ENCODE measurements around the gene ZNF253. TPM values are rescaled to one million over a fixed set of nuclear protein-coding genes. Genes with fewer than 3 reads are reported as not detected.

The ZNF253 gene
- total and polyA plus RNA-seq, 4 donors: 1.7 to 3.7 (median 2.8) TPM

DNA sequence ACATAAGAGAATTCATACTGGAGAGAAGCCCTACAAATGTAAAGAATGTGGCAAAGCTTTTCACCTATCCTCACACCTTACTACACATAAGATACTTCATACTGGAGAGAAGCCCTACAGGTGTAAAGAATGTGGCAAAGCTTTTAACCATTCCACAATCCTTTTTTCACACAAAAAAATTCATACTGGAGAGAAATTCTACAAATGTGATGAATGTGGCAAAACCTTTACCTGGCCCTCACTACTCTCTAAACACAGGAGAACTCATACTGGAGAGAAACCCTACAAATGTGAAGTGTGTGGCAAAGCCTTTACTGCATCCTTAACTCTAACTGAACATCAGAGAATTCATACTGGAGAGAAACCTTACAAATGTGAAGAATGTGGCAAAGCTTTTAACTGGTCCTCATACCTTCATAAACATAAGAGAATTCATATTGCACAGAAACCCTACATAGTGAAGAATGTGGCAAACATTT is 30.1 kb upstream of the ZNF253 start:
- no peak for TF ChIP-seq EGR1 (IDR thresholded peaks at IDR 0.05; ENCODE audit: low read depth in 2 of 2)
- TF ChIP-seq YY1 (IDR thresholded peaks at IDR 0.05): no peak
- TF ChIP-seq GABPA (IDR thresholded peaks at IDR 0.05 in 1 of 2, conservative IDR thresholded peaks at IDR 0.05 in 1 of 2): no peak
- no peak for TF ChIP-seq RAD21 (IDR thresholded peaks at IDR 0.05)
- TF ChIP-seq, protein P1, sequence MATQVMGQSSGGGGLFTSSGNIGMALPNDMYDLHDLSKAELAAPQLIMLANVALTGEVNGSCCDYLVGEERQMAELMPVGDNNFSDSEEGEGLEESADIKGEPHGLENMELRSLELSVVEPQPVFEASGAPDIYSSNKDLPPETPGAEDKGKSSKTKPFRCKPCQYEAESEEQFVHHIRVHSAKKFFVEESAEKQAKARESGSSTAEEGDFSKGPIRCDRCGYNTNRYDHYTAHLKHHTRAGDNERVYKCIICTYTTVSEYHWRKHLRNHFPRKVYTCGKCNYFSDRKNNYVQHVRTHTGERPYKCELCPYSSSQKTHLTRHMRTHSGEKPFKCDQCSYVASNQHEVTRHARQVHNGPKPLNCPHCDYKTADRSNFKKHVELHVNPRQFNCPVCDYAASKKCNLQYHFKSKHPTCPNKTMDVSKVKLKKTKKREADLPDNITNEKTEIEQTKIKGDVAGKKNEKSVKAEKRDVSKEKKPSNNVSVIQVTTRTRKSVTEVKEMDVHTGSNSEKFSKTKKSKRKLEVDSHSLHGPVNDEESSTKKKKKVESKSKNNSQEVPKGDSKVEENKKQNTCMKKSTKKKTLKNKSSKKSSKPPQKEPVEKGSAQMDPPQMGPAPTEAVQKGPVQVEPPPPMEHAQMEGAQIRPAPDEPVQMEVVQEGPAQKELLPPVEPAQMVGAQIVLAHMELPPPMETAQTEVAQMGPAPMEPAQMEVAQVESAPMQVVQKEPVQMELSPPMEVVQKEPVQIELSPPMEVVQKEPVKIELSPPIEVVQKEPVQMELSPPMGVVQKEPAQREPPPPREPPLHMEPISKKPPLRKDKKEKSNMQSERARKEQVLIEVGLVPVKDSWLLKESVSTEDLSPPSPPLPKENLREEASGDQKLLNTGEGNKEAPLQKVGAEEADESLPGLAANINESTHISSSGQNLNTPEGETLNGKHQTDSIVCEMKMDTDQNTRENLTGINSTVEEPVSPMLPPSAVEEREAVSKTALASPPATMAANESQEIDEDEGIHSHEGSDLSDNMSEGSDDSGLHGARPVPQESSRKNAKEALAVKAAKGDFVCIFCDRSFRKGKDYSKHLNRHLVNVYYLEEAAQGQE (IDR thresholded peaks at IDR 0.05): no peak
- no peak for TF ChIP-seq FOXA1 (IDR thresholded peaks at IDR 0.05)
- no peak for TF ChIP-seq NR2F2 (IDR thresholded peaks at IDR 0.05)

DNA sequence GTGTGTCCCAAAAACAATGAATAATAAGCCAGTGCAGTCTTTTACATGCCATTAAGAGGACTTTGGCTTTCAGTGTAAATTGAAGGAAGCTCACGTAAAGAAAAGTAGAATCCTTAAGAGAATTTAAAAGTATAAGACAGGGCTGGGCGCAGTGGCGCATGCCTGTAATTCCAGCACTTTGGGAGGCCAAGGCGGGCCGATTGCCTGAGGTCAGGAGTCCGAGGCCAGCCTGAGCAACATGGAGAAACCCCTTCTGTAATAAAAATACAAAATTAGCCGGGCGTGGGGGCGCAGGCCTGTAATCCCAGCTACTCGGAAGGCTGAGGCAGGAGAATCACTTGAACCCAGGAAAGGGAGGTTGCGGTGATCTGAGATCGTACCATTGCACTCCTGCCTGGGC is 17.9 kb upstream of the ZNF253 start:
- H3K4me1 ChIP-seq (ENCODE audit: control insufficient read depth in 4 of 4, insufficient read depth in 4 of 4, low read length in 3 of 4): no peaks in the 10 kb centered on the region
- no peak overlapping the region for H3K27ac ChIP-seq (ENCODE audit: low read depth in 1 of 2, low read length in 2 of 2)
- H3K9me3 ChIP-seq (ENCODE audit: control insufficient read depth in 4 of 4, low read length in 3 of 4): peaks cover 6 to 32% (median 18%) of the 10 kb centered on the region in 4 donors
- H3K9ac ChIP-seq (ENCODE audit: low read depth in 1 of 2, low read length in 2 of 2): no peak overlapping the region
- no peak for DNase-seq (ENCODE audit: low spot score)
- H3K36me3 ChIP-seq (ENCODE audit: control insufficient read depth in 4 of 4, insufficient read depth in 3 of 4, low read depth in 1 of 4, low read length in 3 of 4): no peaks in the 10 kb centered on the region
- no peak for TF ChIP-seq GABPA (IDR thresholded peaks at IDR 0.05 in 1 of 2, conservative IDR thresholded peaks at IDR 0.05 in 1 of 2)
- no peak for TF ChIP-seq JUND (IDR thresholded peaks at IDR 0.05)
- no peak for TF ChIP-seq RXRA (IDR thresholded peaks at IDR 0.05)
- no peak for TF ChIP-seq EGR1 (IDR thresholded peaks at IDR 0.05; ENCODE audit: low read depth in 2 of 2)
- no peak for TF ChIP-seq FOXA2 (IDR thresholded peaks at IDR 0.05)
- no peak for TF ChIP-seq RAD21 (IDR thresholded peaks at IDR 0.05)
- no peak for TF ChIP-seq HNF4A (conservative IDR thresholded peaks at IDR 0.05)
- TF ChIP-seq TAF1 (conservative IDR thresholded peaks at IDR 0.05): no peak
- TF ChIP-seq, protein P1 (IDR thresholded peaks at IDR 0.05): no peak
- no peak for TF ChIP-seq YY1 (IDR thresholded peaks at IDR 0.05)
- no peak for TF ChIP-seq NR2F2 (IDR thresholded peaks at IDR 0.05)
- TF ChIP-seq, protein P2, sequence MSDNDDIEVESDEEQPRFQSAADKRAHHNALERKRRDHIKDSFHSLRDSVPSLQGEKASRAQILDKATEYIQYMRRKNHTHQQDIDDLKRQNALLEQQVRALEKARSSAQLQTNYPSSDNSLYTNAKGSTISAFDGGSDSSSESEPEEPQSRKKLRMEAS (IDR thresholded peaks at IDR 0.05): no peak
- no peak for TF ChIP-seq FOXA1 (IDR thresholded peaks at IDR 0.05)
- TF ChIP-seq, protein P3, sequence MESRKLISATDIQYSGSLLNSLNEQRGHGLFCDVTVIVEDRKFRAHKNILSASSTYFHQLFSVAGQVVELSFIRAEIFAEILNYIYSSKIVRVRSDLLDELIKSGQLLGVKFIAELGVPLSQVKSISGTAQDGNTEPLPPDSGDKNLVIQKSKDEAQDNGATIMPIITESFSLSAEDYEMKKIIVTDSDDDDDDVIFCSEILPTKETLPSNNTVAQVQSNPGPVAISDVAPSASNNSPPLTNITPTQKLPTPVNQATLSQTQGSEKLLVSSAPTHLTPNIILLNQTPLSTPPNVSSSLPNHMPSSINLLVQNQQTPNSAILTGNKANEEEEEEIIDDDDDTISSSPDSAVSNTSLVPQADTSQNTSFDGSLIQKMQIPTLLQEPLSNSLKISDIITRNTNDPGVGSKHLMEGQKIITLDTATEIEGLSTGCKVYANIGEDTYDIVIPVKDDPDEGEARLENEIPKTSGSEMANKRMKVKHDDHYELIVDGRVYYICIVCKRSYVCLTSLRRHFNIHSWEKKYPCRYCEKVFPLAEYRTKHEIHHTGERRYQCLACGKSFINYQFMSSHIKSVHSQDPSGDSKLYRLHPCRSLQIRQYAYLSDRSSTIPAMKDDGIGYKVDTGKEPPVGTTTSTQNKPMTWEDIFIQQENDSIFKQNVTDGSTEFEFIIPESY (IDR thresholded peaks at IDR 0.05): no peak
- TF ChIP-seq HNF4G (IDR thresholded peaks at IDR 0.05): no peak
- no peak for TF ChIP-seq SP1 (IDR thresholded peaks at IDR 0.05)
- TF ChIP-seq, protein P4, sequence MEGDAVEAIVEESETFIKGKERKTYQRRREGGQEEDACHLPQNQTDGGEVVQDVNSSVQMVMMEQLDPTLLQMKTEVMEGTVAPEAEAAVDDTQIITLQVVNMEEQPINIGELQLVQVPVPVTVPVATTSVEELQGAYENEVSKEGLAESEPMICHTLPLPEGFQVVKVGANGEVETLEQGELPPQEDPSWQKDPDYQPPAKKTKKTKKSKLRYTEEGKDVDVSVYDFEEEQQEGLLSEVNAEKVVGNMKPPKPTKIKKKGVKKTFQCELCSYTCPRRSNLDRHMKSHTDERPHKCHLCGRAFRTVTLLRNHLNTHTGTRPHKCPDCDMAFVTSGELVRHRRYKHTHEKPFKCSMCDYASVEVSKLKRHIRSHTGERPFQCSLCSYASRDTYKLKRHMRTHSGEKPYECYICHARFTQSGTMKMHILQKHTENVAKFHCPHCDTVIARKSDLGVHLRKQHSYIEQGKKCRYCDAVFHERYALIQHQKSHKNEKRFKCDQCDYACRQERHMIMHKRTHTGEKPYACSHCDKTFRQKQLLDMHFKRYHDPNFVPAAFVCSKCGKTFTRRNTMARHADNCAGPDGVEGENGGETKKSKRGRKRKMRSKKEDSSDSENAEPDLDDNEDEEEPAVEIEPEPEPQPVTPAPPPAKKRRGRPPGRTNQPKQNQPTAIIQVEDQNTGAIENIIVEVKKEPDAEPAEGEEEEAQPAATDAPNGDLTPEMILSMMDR (IDR thresholded peaks at IDR 0.05; ENCODE audit: low read depth, low read length, missing input control): no peak
- TF ChIP-seq, protein P5, sequence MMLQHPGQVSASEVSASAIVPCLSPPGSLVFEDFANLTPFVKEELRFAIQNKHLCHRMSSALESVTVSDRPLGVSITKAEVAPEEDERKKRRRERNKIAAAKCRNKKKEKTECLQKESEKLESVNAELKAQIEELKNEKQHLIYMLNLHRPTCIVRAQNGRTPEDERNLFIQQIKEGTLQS (IDR thresholded peaks at IDR 0.05): no peak
- no peaks in the 10 kb centered on the region for H3K27me3 ChIP-seq (ENCODE audit: control insufficient read depth in 4 of 4, insufficient read depth in 4 of 4, low read length in 3 of 4)
- H3K4me3 ChIP-seq (ENCODE audit: low read depth in 1 of 3, low read length in 3 of 3): no peak overlapping the region
- WGBS: 94% methylated on average over 12 of the region's 12 CpGs

More for the DNA sequence above, 30.1 kb upstream of the ZNF253 start:
- H3K4me3 ChIP-seq (ENCODE audit: low read depth in 1 of 3, low read length in 3 of 3): peak overlapping the region in 2 of 3 donors; percentile 14 to 49
- no peak overlapping the region for H3K27ac ChIP-seq (ENCODE audit: low read depth in 1 of 2, low read length in 2 of 2)
- H3K27me3 ChIP-seq (ENCODE audit: control insufficient read depth in 4 of 4, insufficient read depth in 4 of 4, low read length in 3 of 4): no peaks in the 10 kb centered on the region
- H3K9ac ChIP-seq (ENCODE audit: low read depth in 1 of 2, low read length in 2 of 2): no peak overlapping the region
- no peak for DNase-seq (ENCODE audit: low spot score)
- no peaks in the 10 kb centered on the region for H3K36me3 ChIP-seq (ENCODE audit: control insufficient read depth in 4 of 4, insufficient read depth in 3 of 4, low read depth in 1 of 4, low read length in 3 of 4)
- peaks cover 35 to 68% (median 41%) of the 10 kb centered on the region in 4 donors for H3K9me3 ChIP-seq (ENCODE audit: control insufficient read depth in 4 of 4, low read length in 3 of 4)
- H3K4me1 ChIP-seq (ENCODE audit: control insufficient read depth in 4 of 4, insufficient read depth in 4 of 4, low read length in 3 of 4): no peaks in the 10 kb centered on the region

Data from liver (tissue), 9 donors.